ENCODE results near the gene ZNF280A. TPM values are rescaled to one million over a fixed set of nuclear protein-coding genes. Genes with fewer than 3 reads are reported as not detected.
"Not testable (repeated sequence)": the region's sequence is repeated elsewhere in the genome, so short reads cannot be mapped to it uniquely, and the experiment has no call there.

ZNF280A gene
- total RNA-seq, 1 experiment from 2014 or later = not detected

- Histone ChIP-seq H3K27me3 (ENCODE audit: low read length) (peaks cover 10% of the 10 kb centered on the region; the same call in 1 of the 2 replicates), H3K4me2 (ENCODE audit: low read length) (no peak overlapping the region), H2AFZ (ENCODE audit: low read length) (no peak overlapping the region), H3K79me2 (ENCODE audit: low read length) (no peaks in the 10 kb centered on the region), H3K4me1 (ENCODE audit: insufficient read depth, low read length) (no peaks in the 10 kb centered on the region; the same call in 1 of the 2 replicates), H3K27ac (ENCODE audit: low read length) (no peak overlapping the region), H4K20me1 (ENCODE audit: low read length) (no peaks in the 10 kb centered on the region), H3F3A (ENCODE audit: low read length, unreplicated experiment) (no peaks in the 10 kb centered on the region), H3K36me3 (ENCODE audit: low read depth, low read length) (no peaks in the 10 kb centered on the region), H3K9ac (ENCODE audit: low read length) (no peak overlapping the region), H3K9me3 (ENCODE audit: low read length) (no peaks in the 10 kb centered on the region), H3K4me3 (ENCODE audit: low read length) (no peak overlapping the region), H3K9me2 (replicated peaks; ENCODE audit: low read length) (no peaks in the 10 kb centered on the region)
- no peak for TF ChIP-seq EZH2phosphoT487 (IDR thresholded peaks at IDR 0.05; ENCODE audit: borderline replicate concordance, low read length)
- no peak for TF ChIP-seq CTCF (conservative IDR thresholded peaks at IDR 0.05; ENCODE audit: low read depth, low read length)
- no peak for TF ChIP-seq EZH2 (IDR thresholded peaks at IDR 0.05; ENCODE audit: low read length, unreplicated experiment)
- ATAC-seq = no peak
- intact Hi-C loops (cut with micrococcal nuclease) = no loop called here
- no TSS peak for BruUV-seq (replicated peaks)
- POLR2A ChIA-PET (ENCODE audit: unreplicated experiment) = no interaction called here
- CTCF ChIA-PET = no interaction called here
- DNase-seq = no peak
Observed at GRCh38 chr22:22512951-22513350, 7.1 kb downstream of the ZNF280A start.

- POLR2A ChIA-PET (ENCODE audit: unreplicated experiment); intact Hi-C loops (cut with micrococcal nuclease); H3K9me3 ChIP-seq (ENCODE audit: low read length); H3K27ac ChIP-seq (ENCODE audit: low read length); BruUV-seq (replicated peaks); H3K4me1 ChIP-seq (ENCODE audit: insufficient read depth, low read length); H3K27me3 ChIP-seq (ENCODE audit: low read length); H3K9ac ChIP-seq (ENCODE audit: low read length); H3K4me3 ChIP-seq (ENCODE audit: low read length); H3K79me2 ChIP-seq (ENCODE audit: low read length); H3F3A ChIP-seq (ENCODE audit: low read length, unreplicated experiment); CTCF ChIA-PET; H3K9me2 ChIP-seq (replicated peaks; ENCODE audit: low read length); H2AFZ ChIP-seq (ENCODE audit: low read length); DNase-seq; H3K4me2 ChIP-seq (ENCODE audit: low read length); ATAC-seq; H3K36me3 ChIP-seq (ENCODE audit: low read depth, low read length); H4K20me1 ChIP-seq (ENCODE audit: low read length): not testable (repeated sequence)
Observed at GRCh38 chr22:22510833-22511232, 9.2 kb downstream of the ZNF280A start.

GRCh38 chr22:22509912-22510311, 10.2 kb downstream of the ZNF280A start:
- BruUV-seq (replicated peaks); H3K4me3 ChIP-seq (ENCODE audit: low read length); H3K9me2 ChIP-seq (replicated peaks; ENCODE audit: low read length); ATAC-seq; DNase-seq; H2AFZ ChIP-seq (ENCODE audit: low read length); intact Hi-C loops (cut with micrococcal nuclease); H3K4me2 ChIP-seq (ENCODE audit: low read length); CTCF ChIA-PET; H3K9ac ChIP-seq (ENCODE audit: low read length); H4K20me1 ChIP-seq (ENCODE audit: low read length); H3F3A ChIP-seq (ENCODE audit: low read length, unreplicated experiment); H3K9me3 ChIP-seq (ENCODE audit: low read length); POLR2A ChIA-PET (ENCODE audit: unreplicated experiment); H3K79me2 ChIP-seq (ENCODE audit: low read length); H3K27ac ChIP-seq (ENCODE audit: low read length); H3K4me1 ChIP-seq (ENCODE audit: insufficient read depth, low read length); H3K36me3 ChIP-seq (ENCODE audit: low read depth, low read length); H3K27me3 ChIP-seq (ENCODE audit: low read length): not testable (repeated sequence)

Data from PC-3 (cell line).